GM12878 (cell line): ENCODE data around the gene EPOP. TPM values are rescaled to one million over a fixed set of nuclear protein-coding genes. Genes with fewer than 3 reads are reported as not detected.

Experiments used
- ATAC-seq: fragments of 200-7000 bp; cut with Tn5 transposase; 3 replicates; pipeline ENCODE4 v1.9.1; 2020; ENCODE audit warnings: mild to moderate bottlenecking, moderate library complexity
- BruUV-seq: library from RNA; stranded (reverse); fragments of 400-500 nt; replicated peaks from 2 replicates; lab custom pipeline; 2021; lab: Mats Ljungman, UMichigan
- CTCF ChIA-PET: fragments of 300-600 bp; sonication (Branson Sonifier 250); formaldehyde crosslinking; extraction: SDS; loops from one replicate; lab custom pipeline; 2021; ENCODE audit warnings: inconsistent platforms; lab: Yijun Ruan, JAX
- POLR2A ChIA-PET: fragments of 350-600 bp; formaldehyde crosslinking; extraction: SDS; loops from one replicate; lab custom pipeline; 2021; ENCODE audit warnings: inconsistent platforms; lab: Charles Lee
- RAD21 ChIA-PET: fragments of 300-600 bp; sonication (Branson Sonifier 250); formaldehyde crosslinking; loops from one replicate; lab custom pipeline; 2023; ENCODE audit warnings: antibody characterized with exemption; ENCODE audit not compliant: unreplicated experiment; lab: Charles Lee
- SMC1A ChIA-PET: fragments of 300-600 bp; sonication (Branson Sonifier 250); formaldehyde crosslinking; loops from one replicate; lab custom pipeline; 2023; ENCODE audit not compliant: unreplicated experiment, uncharacterized antibody; lab: Charles Lee
- DNase-seq: peaks from one replicate; pipeline ENCODE4 v3.0.0-alpha.2; 2011; ENCODE audit warnings: low read depth, low spot score
- FAIRE-seq: peaks from 3 replicates; lab custom pipeline; 2011; peaks lifted over from hg19 to GRCh38; lab: Jason Lieb, UNC
- H2AFZ ChIP-seq: 2 replicates; pipeline ENCODE4 v1.6.0; 2011; ENCODE audit warnings: low read depth, low read length, control low read depth; ENCODE audit not compliant: control insufficient read depth
- H3K27ac ChIP-seq: 2 replicates; pipeline ENCODE4 v1.5.1; 2011; ENCODE audit warnings: control low read depth; ENCODE audit not compliant: control insufficient read depth, insufficient read depth
- H3K27me3 ChIP-seq, 2 experiments: replicated peaks in 1 of 2; 2 replicates each; pipeline versions ENCODE4 v1.6.0 to v1.6.1; 2011; ENCODE audit warnings: low read length in 1 of 2; ENCODE audit not compliant: control insufficient read depth in 2 of 2, insufficient read depth in 2 of 2
- H3K36me3 ChIP-seq, 2 experiments: 2 replicates each; pipeline ENCODE4 v1.5.1; 2011; ENCODE audit warnings: low read length in 1 of 2; ENCODE audit not compliant: control insufficient read depth in 2 of 2, insufficient read depth in 2 of 2
- H3K4me1 ChIP-seq: 2 replicates; pipeline ENCODE4 v1.6.1; 2011; ENCODE audit warnings: mild to moderate bottlenecking, low read length, moderate library complexity, mixed read lengths; ENCODE audit not compliant: control insufficient read depth, insufficient read depth
- H3K4me2 ChIP-seq: 2 replicates; pipeline ENCODE4 v1.6.0; 2011; ENCODE audit warnings: control low read depth; ENCODE audit not compliant: control insufficient read depth, insufficient read depth
- H3K4me3 ChIP-seq: fragments of 200-600 bp; sonication (generic); 2 replicates; pipeline ENCODE4 v1.5.1; 2016
- H3K79me2 ChIP-seq: 2 replicates; pipeline ENCODE4 v1.6.0; 2011; ENCODE audit warnings: low read length; ENCODE audit not compliant: control insufficient read depth, insufficient read depth
- H3K9ac ChIP-seq: 2 replicates; pipeline ENCODE4 v1.8.0; 2011; ENCODE audit warnings: low read length, control low read depth, mixed read lengths; ENCODE audit not compliant: control insufficient read depth, insufficient read depth
- H3K9me3 ChIP-seq: replicated peaks from 3 replicates; pipeline ENCODE4 v1.5.1; 2011; ENCODE audit warnings: mild to moderate bottlenecking, low read length; ENCODE audit not compliant: control insufficient read depth, insufficient read depth
- H4K20me1 ChIP-seq: 2 replicates; pipeline ENCODE4 v1.6.0; 2011; ENCODE audit not compliant: control insufficient read depth, insufficient read depth
- CREB1 ChIP-seq: IDR thresholded peaks from 2 replicates; pipeline ENCODE4 v1.6.1; 2012; ENCODE audit warnings: low read depth, mild to moderate bottlenecking, inconsistent platforms
- EED ChIP-seq: sonication (generic); IDR thresholded peaks from 2 replicates; pipeline ENCODE4 v1.6.1; 2016; ENCODE audit warnings: antibody characterized with exemption, low read depth
- ESRRA ChIP-seq: IDR thresholded peaks from 2 replicates; pipeline ENCODE4 v1.6.1; 2012; ENCODE audit warnings: mild to moderate bottlenecking, low read length, improper control_type of control experiment
- IKZF1 ChIP-seq: fragments of 450-650 bp; conservative IDR thresholded peaks from 2 replicates; pipeline ENCODE4 v1.6.1; 2017; ENCODE audit warnings: antibody characterized with exemption, mild to moderate bottlenecking
- IRF4 ChIP-seq: IDR thresholded peaks from 2 replicates; pipeline ENCODE4 v1.6.1; 2011; ENCODE audit warnings: low read depth, low read length
- JUNB ChIP-seq: IDR thresholded peaks from 2 replicates; pipeline ENCODE4 v1.6.1; 2016; ENCODE audit warnings: antibody characterized with exemption, mild to moderate bottlenecking
- MAX ChIP-seq: IDR thresholded peaks from 2 replicates; pipeline ENCODE4 v1.6.1; 2012; ENCODE audit warnings: low read depth, low read length, improper control_type of control experiment
- MXI1 ChIP-seq: fragments of 150-350 bp; IDR thresholded peaks from 2 replicates; pipeline ENCODE4 v1.6.1; 2011; ENCODE audit warnings: low read depth, mild to moderate bottlenecking, inconsistent platforms, low read length, improper control_type of control experiment
- NFIC ChIP-seq: IDR thresholded peaks from 2 replicates; pipeline ENCODE4 v1.6.1; 2012; ENCODE audit warnings: low read depth, mild to moderate bottlenecking, inconsistent platforms, low read length, moderate library complexity
- PAX8 ChIP-seq: fragments of 450-650 bp; IDR thresholded peaks from 2 replicates; pipeline ENCODE4 v1.6.1; 2017; ENCODE audit warnings: mild to moderate bottlenecking, moderate library complexity
- RAD51 ChIP-seq: fragments of 450-650 bp; IDR thresholded peaks from 2 replicates; pipeline ENCODE4 v1.6.1; 2016; ENCODE audit warnings: moderate library complexity, mild to moderate bottlenecking, inconsistent platforms
- RB1 ChIP-seq: fragments of 450-650 bp; formaldehyde crosslinking; IDR thresholded peaks from 2 replicates; pipeline ENCODE4 v1.6.1; 2017; ENCODE audit warnings: mild to moderate bottlenecking, borderline replicate concordance
- RELA ChIP-seq: fragments of 450-650 bp; IDR thresholded peaks from 2 replicates; pipeline ENCODE4 v1.8.0; 2014; ENCODE audit warnings: borderline replicate concordance; ENCODE audit not compliant: partially characterized antibody
- RUNX3 ChIP-seq: IDR thresholded peaks from 2 replicates; pipeline ENCODE4 v1.6.1; 2012; ENCODE audit warnings: low read length, inconsistent platforms
- STAT1 ChIP-seq: fragments of 450-650 bp; conservative IDR thresholded peaks from 2 replicates; pipeline ENCODE4 v1.6.1; 2014; ENCODE audit warnings: antibody characterized with exemption, mild to moderate bottlenecking
- TCF3 ChIP-seq: IDR thresholded peaks from 2 replicates; pipeline ENCODE4 v1.6.1; 2012; ENCODE audit warnings: low read depth, mild to moderate bottlenecking, low read length, borderline replicate concordance; ENCODE audit not compliant: insufficient read depth
- WGBS: methylation state at CpG from one replicate; pipeline ENCODE4 v1.1.6; 2016; ENCODE audit warnings: low lambda C conversion rate; ENCODE audit not compliant: insufficient replicate concordance, insufficient coverage; ENCODE audit errors: missing lambda C conversion rate; 5-methylcytosine and 5-hydroxymethylcytosine counted together
- in situ Hi-C: fragments of 300-500 bp; cut with MboI; formaldehyde crosslinking; loops from 9 replicates; pipeline ENCODE4 v1.14.3; 2018; ENCODE audit warnings: mixed read lengths
- intact Hi-C: fragments of 100-400 bp; cut with micrococcal nuclease; formaldehyde crosslinking; loops from one replicate; pipeline ENCODE4 v1.14.2; 2022; ENCODE audit not compliant: unreplicated experiment
- polyA plus RNA-seq, 11 experiments: library from polyadenylated mRNA; depleted of rRNA in 4 of 11; unstranded in 6 of 11; stranded (reverse) in 5 of 11; fragments of >200 nt; fragmentation: Nextera tagmentation in 4 of 11; fragmentation: Illumina TruSeq in 1 of 11; extraction: Ambion mirVana in 4 of 11; extraction: Trizol in 1 of 11; gene quantifications; 1 replicate in 1 of 11; 2 replicates in 10 of 11; pipeline versions ENCODE4 v1.2.1 to v1.2.3, GENCODE V29; 2011 to 2016; ENCODE audit warnings: inconsistent platforms in 2 of 11, missing spikeins in 2 of 11, low read depth in 1 of 11
- total RNA-seq, 4 experiments: library from RNA; depleted of rRNA in 3 of 4; stranded (reverse); fragments of >200 nt in 3 of 4; fragmentation: Illumina TruSeq in 1 of 4; extraction: Trizol in 1 of 4; gene quantifications; 2 replicates each; pipeline versions ENCODE4 v1.2.1 to v1.2.3, GENCODE V29; 2013 to 2021
- TF ChIP-seq, protein P1 (sequence below): fragments of 450-650 bp; IDR thresholded peaks from 2 replicates; pipeline ENCODE4 v1.6.1; 2016; ENCODE audit warnings: mild to moderate bottlenecking
- TF ChIP-seq, protein P2 (sequence below): fragments of 150-350 bp; IDR thresholded peaks from 2 replicates; pipeline ENCODE4 v1.6.1; 2014; ENCODE audit warnings: mild to moderate bottlenecking, low read depth, low read length

EPOP gene
- total and polyA plus RNA-seq, 10 of the 15 experiments (the other 5 are each of a cell fraction or from before 2014, with no cell fraction given) = 0.53 to 9.0 (median 3.7) TPM

- FAIRE-seq (no peak), ATAC-seq (no peak), DNase-seq (no peak)
- H3K9ac ChIP-seq = no peak overlapping the region
- ChIA-PET RAD21 (interaction anchor here (1.0 to 4.1 kb wide), 14 partner anchors 17 to 124 kb away, joined by 3 to 66 read pairs (median 6); partner anchors contain the start of genes CISD3, MLLT6 and PSMB3), CTCF (interaction anchor here (0.7 to 9.0 kb wide), 22 partner anchors 10 to 475 kb away, joined by 3 to 170 read pairs (median 7); partner anchors contain the start of genes CISD3, MLLT6 and PSMB3), POLR2A (interaction anchor here (0.5 to 3.3 kb wide), 8 partner anchors 21 to 287 kb away, joined by 3 to 19 read pairs (median 5); partner anchors contain the start of gene CISD3), SMC1A (interaction anchor here (1.1 to 4.5 kb wide), 14 partner anchors 9 to 120 kb away, joined by 3 to 50 read pairs (median 6); partner anchors contain the start of genes CISD3, MLLT6 and PSMB3)
- no peak for TF ChIP-seq IKZF1
- TF ChIP-seq JUNB = no peak
- TF ChIP-seq RUNX3 = no peak
- TF ChIP-seq PAX8 = no peak
- TF ChIP-seq, protein P1, sequence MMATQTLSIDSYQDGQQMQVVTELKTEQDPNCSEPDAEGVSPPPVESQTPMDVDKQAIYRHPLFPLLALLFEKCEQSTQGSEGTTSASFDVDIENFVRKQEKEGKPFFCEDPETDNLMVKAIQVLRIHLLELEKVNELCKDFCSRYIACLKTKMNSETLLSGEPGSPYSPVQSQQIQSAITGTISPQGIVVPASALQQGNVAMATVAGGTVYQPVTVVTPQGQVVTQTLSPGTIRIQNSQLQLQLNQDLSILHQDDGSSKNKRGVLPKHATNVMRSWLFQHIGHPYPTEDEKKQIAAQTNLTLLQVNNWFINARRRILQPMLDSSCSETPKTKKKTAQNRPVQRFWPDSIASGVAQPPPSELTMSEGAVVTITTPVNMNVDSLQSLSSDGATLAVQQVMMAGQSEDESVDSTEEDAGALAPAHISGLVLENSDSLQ = no peak
- TF ChIP-seq STAT1 = no peak
- no peak for TF ChIP-seq MAX
- no peak for TF ChIP-seq ESRRA
- TF ChIP-seq CREB1 = no peak
- TF ChIP-seq NFIC = no peak
- TF ChIP-seq IRF4 = no peak
- TF ChIP-seq RAD51 = no peak
- no peak for TF ChIP-seq MXI1
- no peak for TF ChIP-seq TCF3
- TF ChIP-seq RELA = no peak
- no peak for TF ChIP-seq RB1
- TF ChIP-seq, protein P2, sequence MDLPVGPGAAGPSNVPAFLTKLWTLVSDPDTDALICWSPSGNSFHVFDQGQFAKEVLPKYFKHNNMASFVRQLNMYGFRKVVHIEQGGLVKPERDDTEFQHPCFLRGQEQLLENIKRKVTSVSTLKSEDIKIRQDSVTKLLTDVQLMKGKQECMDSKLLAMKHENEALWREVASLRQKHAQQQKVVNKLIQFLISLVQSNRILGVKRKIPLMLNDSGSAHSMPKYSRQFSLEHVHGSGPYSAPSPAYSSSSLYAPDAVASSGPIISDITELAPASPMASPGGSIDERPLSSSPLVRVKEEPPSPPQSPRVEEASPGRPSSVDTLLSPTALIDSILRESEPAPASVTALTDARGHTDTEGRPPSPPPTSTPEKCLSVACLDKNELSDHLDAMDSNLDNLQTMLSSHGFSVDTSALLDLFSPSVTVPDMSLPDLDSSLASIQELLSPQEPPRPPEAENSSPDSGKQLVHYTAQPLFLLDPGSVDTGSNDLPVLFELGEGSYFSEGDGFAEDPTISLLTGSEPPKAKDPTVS = no peak
- TF ChIP-seq EED = no peak
- no TSS peak for BruUV-seq
- in situ Hi-C loops = loop anchor here (5.0 kb wide), 1 partner anchor 54 kb away; the partner anchor contains the start of gene CISD3
- H3K79me2 ChIP-seq = peaks cover 2% of the 10 kb centered on the region; the same call in 1 of the 2 replicates
- no peak overlapping the region for H3K4me2 ChIP-seq
- no peak overlapping the region for H3K27ac ChIP-seq
- H3K36me3 ChIP-seq = no peaks in the 10 kb centered on the region
- peaks cover 2% of the 10 kb centered on the region in 2 experiments; a peak in 1 of 4 replicates for H3K27me3 ChIP-seq
- H3K4me1 ChIP-seq = peaks cover 26% of the 10 kb centered on the region
- intact Hi-C loops = loop anchor here (1.0 to 10.0 kb wide), 5 partner anchors 23 to 323 kb away; partner anchors contain the start of gene SOCS7
- no peak overlapping the region for H3K4me3 ChIP-seq
- H3K9me3 ChIP-seq = no peaks in the 10 kb centered on the region
- no peaks in the 10 kb centered on the region for H4K20me1 ChIP-seq
- H2AFZ ChIP-seq = no peak overlapping the region
- 75% methylated on average over 6 of the region's 6 CpGs for WGBS
These were observed 3.1 kb upstream of the EPOP start for GRCh38 chr17:38677819-38678218.
